Measurements from ENCODE around the gene TMEM140.

GRCh38 chr7:135143885-135144668 lies 3.8 kb upstream of the TMEM140 start:
- TF ChIP-seq CTCF (conservative IDR thresholded peaks at IDR 0.05; ENCODE audit: low read depth, low read length) (no peak), EZH2 (IDR thresholded peaks at IDR 0.05; ENCODE audit: borderline replicate concordance, low read depth, low read length, poor library complexity, severe bottlenecking) (no peak)

Measured in A673 (cell line).